H1 (cell line): Measurements from ENCODE around the gene GFY. TPM values are rescaled to one million over a fixed set of nuclear protein-coding genes. Genes with fewer than 3 reads are reported as not detected.

Source experiments
- CHD1 ChIP-seq: IDR thresholded peaks from 2 replicates; pipeline ENCODE4 v1.6.1; 2012; ENCODE audit warnings: low read depth, low read length, improper control_type of control experiment
- KDM4A ChIP-seq: IDR thresholded peaks from one replicate; pipeline ENCODE4 v1.7.1; 2012; ENCODE audit warnings: low read depth, mild to moderate bottlenecking, moderate library complexity, low read length, inconsistent platforms; ENCODE audit not compliant: severe bottlenecking
- PHF8 ChIP-seq: fragments of 200-600 bp; sonication (generic); conservative IDR thresholded peaks from 2 replicates; pipeline ENCODE4 v1.7.1; 2012; ENCODE audit warnings: low read depth, mild to moderate bottlenecking, inconsistent platforms, low read length, moderate library complexity
- POLR2A ChIP-seq, 2 experiments: IDR thresholded peaks; 1 replicate in 1 of 2; 2 replicates in 1 of 2; pipeline ENCODE4 v1.6.1; 2011; ENCODE audit warnings: low read depth in 2 of 2, low read length in 2 of 2, mild to moderate bottlenecking in 2 of 2; ENCODE audit errors: control extremely low read depth in 1 of 2
- SIN3A ChIP-seq, 2 experiments: IDR thresholded peaks in 1 of 2; conservative IDR thresholded peaks in 1 of 2; 2 replicates each; pipeline ENCODE4 v1.6.1; 2011 to 2012; ENCODE audit warnings: low read length in 2 of 2, improper control_type of control experiment in 1 of 2, low read depth in 1 of 2, mild to moderate bottlenecking in 1 of 2
- TAF1 ChIP-seq: IDR thresholded peaks from 2 replicates; pipeline ENCODE4 v1.6.1; 2011; ENCODE audit warnings: mild to moderate bottlenecking, low read depth, low read length
- ZNF274 ChIP-seq: IDR thresholded peaks from 2 replicates; pipeline ENCODE4 v1.7.0; 2012; ENCODE audit warnings: low read length, borderline replicate concordance; ENCODE audit errors: extremely low read depth
- polyA plus RNA-seq, 7 experiments: library from polyadenylated mRNA; depleted of rRNA in 3 of 7; stranded (reverse) in 5 of 7; unstranded in 2 of 7; fragments of >200 nt in 5 of 7; fragments of 200-250 nt in 2 of 7; gene quantifications; 1 replicate in 5 of 7; 2 replicates in 1 of 7; 4 replicates in 1 of 7; pipeline versions ENCODE4 v1.2.1 to v1.2.3, GENCODE V29; 2011 to 2013; ENCODE audit warnings: missing spikeins in 2 of 7, mixed read lengths in 2 of 7
- total RNA-seq: library from RNA; stranded (reverse); fragmentation: NEBNext Ultra II Directional; extraction: Animal tissue kit (Norgen Biotek cat#: 25700); gene quantifications from 2 replicates; pipeline ENCODE4 v1.2.1, GENCODE V29; 2021
- TF ChIP-seq, protein P1 (sequence below), 3 experiments: IDR thresholded peaks; 1 replicate in 2 of 3; 2 replicates in 1 of 3; pipeline versions ENCODE4 v1.5.1 to v1.6.1; 2011; ENCODE audit warnings: low read length in 3 of 3, mild to moderate bottlenecking in 3 of 3, inconsistent platforms in 2 of 3, low read depth in 1 of 3, moderate library complexity in 1 of 3; ENCODE audit not compliant: insufficient read depth in 1 of 3; ENCODE audit errors: control extremely low read depth in 1 of 3
- TF ChIP-seq, protein P2 (sequence below): IDR thresholded peaks from 2 replicates; pipeline ENCODE4 v1.6.1; 2012; ENCODE audit warnings: inconsistent platforms

The GFY gene
- total and polyA plus RNA-seq, 2 of the 8 experiments (the other 6 are each of a cell fraction or from before 2014, with no cell fraction given): 0.68 to 0.93 TPM

DNA sequence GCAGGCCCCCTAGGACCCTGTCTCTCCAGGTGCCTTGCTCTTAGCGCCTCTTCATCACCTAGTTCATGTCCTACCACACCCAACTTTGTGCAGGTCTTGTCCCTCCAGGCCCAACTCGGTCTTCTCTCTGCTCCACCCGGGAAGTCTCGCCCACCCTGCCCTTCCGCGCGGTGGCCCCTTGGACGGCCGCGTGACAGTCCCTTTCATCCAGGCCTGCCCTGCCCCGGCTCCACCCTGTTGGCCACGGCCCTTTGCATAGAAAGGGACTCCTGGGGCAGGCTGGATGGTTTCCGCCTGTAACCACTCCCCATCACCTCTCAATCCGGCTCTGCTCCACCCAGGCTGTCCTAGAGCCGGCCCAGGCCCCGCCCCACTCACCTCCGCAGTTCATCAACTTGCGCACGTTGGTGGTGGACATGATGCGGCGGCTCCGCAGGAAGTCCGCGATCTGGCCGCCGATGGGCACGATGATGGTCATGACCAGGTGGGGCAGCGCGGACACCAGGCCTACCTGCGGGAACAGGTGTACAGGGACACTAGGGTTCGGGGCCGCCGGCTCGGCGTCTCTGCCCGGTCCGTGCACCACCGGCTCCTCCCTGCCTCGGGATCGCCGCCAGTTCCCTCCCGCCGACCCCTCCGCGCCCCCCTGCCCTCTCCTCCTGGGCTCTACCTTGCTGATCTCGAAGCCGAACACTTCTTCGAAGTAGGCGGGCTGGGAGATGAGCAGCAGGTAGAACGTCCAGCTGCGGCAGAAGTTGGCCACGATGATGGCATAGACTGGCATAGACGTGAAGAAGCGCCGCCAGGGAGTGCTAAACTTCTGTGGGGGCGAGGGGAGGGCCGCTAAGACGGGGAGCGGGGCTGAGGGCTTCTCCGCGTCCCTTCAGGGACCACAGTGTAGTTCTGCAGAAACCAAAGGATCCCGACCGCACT, 7.2 kb downstream of the GFY start (continued):
- TF ChIP-seq KDM4A (peak; percentile 88), TAF1 (0 out of 2 replicates have a peak, but pooled peaks have one; percentile 43), POLR2A (IDR thresholded peaks at IDR 0.05; ENCODE audit: control extremely low read depth in 1 of 2, low read depth in 2 of 2, low read length in 2 of 2) (no peak), PHF8 (no peak), CHD1 (no peak), ZNF274 (no peak), SIN3A (conservative IDR thresholded peaks at IDR 0.05 in 1 of 2, IDR thresholded peaks at IDR 0.05 in 1 of 2; ENCODE audit: low read depth in 1 of 2, low read length in 2 of 2) (no peak)
- TF ChIP-seq, protein P1, sequence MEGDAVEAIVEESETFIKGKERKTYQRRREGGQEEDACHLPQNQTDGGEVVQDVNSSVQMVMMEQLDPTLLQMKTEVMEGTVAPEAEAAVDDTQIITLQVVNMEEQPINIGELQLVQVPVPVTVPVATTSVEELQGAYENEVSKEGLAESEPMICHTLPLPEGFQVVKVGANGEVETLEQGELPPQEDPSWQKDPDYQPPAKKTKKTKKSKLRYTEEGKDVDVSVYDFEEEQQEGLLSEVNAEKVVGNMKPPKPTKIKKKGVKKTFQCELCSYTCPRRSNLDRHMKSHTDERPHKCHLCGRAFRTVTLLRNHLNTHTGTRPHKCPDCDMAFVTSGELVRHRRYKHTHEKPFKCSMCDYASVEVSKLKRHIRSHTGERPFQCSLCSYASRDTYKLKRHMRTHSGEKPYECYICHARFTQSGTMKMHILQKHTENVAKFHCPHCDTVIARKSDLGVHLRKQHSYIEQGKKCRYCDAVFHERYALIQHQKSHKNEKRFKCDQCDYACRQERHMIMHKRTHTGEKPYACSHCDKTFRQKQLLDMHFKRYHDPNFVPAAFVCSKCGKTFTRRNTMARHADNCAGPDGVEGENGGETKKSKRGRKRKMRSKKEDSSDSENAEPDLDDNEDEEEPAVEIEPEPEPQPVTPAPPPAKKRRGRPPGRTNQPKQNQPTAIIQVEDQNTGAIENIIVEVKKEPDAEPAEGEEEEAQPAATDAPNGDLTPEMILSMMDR (IDR thresholded peaks at IDR 0.05; ENCODE audit: control extremely low read depth in 1 of 3, insufficient read depth in 1 of 3, low read depth in 1 of 3, low read length in 3 of 3): no peak
- TF ChIP-seq, protein P2, sequence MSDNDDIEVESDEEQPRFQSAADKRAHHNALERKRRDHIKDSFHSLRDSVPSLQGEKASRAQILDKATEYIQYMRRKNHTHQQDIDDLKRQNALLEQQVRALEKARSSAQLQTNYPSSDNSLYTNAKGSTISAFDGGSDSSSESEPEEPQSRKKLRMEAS: peak; percentile 67
